ENCODE data around the gene NUDT6. TPM values are rescaled to one million over a fixed set of nuclear protein-coding genes. Genes with fewer than 3 reads are reported as not detected.

The NUDT6 gene
- total RNA-seq, 2 donors from 2014 or later, result 6.6 to 12.4 TPM

DNA sequence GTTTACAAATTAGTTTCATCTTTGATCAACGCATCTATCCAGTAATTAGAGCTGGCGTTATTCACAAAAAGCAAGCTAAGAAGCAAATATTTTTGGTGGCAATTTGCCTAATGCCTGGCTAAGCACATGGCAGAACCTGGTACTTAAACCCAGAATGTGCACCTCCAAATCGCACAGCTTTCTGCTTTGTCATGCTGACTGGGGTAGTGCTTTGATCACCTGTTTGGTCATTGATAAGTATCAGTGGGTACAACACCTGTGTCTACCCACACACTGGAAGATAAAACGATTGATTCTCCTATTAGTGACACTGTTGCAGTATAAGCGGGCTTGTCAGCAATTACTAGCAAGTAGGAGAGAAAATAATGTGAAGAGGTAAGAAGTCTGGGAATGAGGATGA is 1.9 kb downstream of the NUDT6 start:
- no peak for DNase-seq (ENCODE audit: low spot score)
- H3K4me1 ChIP-seq (replicated peaks), result no peaks in the 10 kb centered on the region
- H3K36me3 ChIP-seq, result no peaks in the 10 kb centered on the region
- WGBS, result 80% methylated on average over 5 of the region's 5 CpGs
- H3K4me3 ChIP-seq, result no peak overlapping the region
- no peak for TF ChIP-seq POLR2A (IDR thresholded peaks at IDR 0.05)
- TF ChIP-seq, protein P1, sequence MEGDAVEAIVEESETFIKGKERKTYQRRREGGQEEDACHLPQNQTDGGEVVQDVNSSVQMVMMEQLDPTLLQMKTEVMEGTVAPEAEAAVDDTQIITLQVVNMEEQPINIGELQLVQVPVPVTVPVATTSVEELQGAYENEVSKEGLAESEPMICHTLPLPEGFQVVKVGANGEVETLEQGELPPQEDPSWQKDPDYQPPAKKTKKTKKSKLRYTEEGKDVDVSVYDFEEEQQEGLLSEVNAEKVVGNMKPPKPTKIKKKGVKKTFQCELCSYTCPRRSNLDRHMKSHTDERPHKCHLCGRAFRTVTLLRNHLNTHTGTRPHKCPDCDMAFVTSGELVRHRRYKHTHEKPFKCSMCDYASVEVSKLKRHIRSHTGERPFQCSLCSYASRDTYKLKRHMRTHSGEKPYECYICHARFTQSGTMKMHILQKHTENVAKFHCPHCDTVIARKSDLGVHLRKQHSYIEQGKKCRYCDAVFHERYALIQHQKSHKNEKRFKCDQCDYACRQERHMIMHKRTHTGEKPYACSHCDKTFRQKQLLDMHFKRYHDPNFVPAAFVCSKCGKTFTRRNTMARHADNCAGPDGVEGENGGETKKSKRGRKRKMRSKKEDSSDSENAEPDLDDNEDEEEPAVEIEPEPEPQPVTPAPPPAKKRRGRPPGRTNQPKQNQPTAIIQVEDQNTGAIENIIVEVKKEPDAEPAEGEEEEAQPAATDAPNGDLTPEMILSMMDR (IDR thresholded peaks at IDR 0.05), result no peak
- TF ChIP-seq POLR2AphosphoS5 (IDR thresholded peaks at IDR 0.05), result no peak
- intact Hi-C loops (cut with DNase I), result loop anchor here (10.0 kb wide), 1 partner anchor 186 kb away; the partner anchor contains the start of gene BBS12
- no peaks in the 10 kb centered on the region for H3K9me3 ChIP-seq
- H3K27ac ChIP-seq, result no peak overlapping the region
- H3K27me3 ChIP-seq (replicated peaks; ENCODE audit: insufficient read depth), result no peaks in the 10 kb centered on the region

DNA sequence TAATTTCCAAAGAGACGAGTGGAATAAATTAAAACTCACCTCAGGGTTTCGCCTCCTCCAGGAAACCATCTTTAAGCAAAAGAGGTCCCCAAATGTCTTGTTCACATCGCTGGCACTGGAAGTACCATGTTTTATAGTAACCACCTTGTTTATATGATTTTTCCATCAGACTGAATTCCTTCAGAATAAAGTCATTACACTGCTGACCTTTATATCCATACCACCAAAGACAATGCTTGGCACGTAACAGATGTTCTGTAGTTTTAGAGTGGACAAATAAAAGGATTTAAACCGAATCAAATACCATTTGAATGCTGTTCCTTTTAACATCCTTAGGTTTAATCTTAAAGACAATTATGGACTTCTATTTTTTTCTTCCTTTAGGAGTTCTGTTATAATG is 4.7 kb downstream of the NUDT6 start:
- intact Hi-C loops (cut with DNase I), result no loop called here
- no peak overlapping the region for H3K4me3 ChIP-seq
- no peak for TF ChIP-seq POLR2AphosphoS5 (IDR thresholded peaks at IDR 0.05)
- TF ChIP-seq, protein P1 (IDR thresholded peaks at IDR 0.05), result no peak
- no peak for TF ChIP-seq POLR2A (IDR thresholded peaks at IDR 0.05)
- no peak overlapping the region for H3K27ac ChIP-seq
- H3K36me3 ChIP-seq, result no peaks in the 10 kb centered on the region
- H3K27me3 ChIP-seq (replicated peaks; ENCODE audit: insufficient read depth), result no peaks in the 10 kb centered on the region
- WGBS, result 94% methylated on average over 5 of the region's 5 CpGs
- no peaks in the 10 kb centered on the region for H3K9me3 ChIP-seq
- H3K4me1 ChIP-seq (replicated peaks), result no peaks in the 10 kb centered on the region
- DNase-seq (ENCODE audit: low spot score), result no peak

DNA sequence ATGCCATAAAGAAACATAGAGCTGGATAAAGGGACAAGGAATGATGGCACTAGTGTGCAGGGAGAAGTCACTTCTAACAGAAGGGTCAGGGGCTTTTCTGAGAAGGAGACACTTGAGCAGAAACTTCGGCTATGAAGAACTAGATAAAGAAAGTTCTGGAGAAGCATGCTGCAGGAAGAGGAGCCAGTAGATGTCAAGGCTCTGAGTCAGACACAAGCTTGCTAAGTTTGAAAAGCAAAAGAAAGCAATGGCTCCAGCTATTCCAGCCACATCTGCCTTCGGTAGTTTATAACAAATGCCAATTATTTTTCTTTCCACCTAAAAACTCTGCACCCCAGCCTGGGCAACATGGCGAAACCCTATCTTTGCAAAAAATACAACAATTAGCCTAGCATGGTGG is 7.5 kb downstream of the NUDT6 start:
- Histone ChIP-seq H3K9me3 (no peaks in the 10 kb centered on the region), H3K4me1 (replicated peaks) (no peaks in the 10 kb centered on the region), H3K4me3 (no peak overlapping the region), H3K36me3 (no peaks in the 10 kb centered on the region), H3K27ac (no peak overlapping the region), H3K27me3 (replicated peaks; ENCODE audit: insufficient read depth) (no peaks in the 10 kb centered on the region)
- DNase-seq (ENCODE audit: low spot score), result no peak
- TF ChIP-seq, protein P1 (IDR thresholded peaks at IDR 0.05), result no peak
- TF ChIP-seq POLR2A (IDR thresholded peaks at IDR 0.05) (no peak), POLR2AphosphoS5 (IDR thresholded peaks at IDR 0.05) (no peak)
- intact Hi-C loops (cut with DNase I), result loop anchor here (5.0 kb wide), 1 partner anchor 158 kb away; no protein-coding TSS in a partner anchor
- 76% methylated on average over 3 of the region's 3 CpGs for WGBS

DNA sequence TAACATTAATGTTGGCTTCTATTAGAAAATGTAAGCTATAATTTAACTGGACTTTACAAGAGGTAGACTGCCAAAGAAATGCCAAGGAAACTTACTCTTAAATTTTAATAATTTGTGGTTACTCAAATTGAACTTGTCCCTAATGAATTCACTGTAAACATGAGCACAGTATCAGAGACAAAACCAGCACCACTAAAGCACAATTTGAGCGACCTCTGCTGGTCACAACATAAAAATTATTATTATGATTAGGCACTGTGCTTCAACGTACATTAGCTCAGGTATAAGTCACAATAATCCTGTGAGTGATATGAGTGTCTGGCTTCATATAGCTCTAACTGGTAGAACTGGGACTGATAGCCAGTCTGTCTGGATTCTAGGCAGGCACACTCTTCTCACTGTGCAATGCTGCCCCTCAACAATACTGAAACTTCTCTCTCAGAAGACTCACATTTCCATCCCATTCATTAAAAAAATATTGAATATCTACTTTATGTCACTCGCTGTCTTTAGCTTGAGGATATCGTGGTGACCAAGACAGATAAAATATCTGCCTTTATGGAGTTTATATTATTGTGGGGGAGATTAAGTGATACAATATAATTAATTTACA is 8.0 kb downstream of the NUDT6 start:
- intact Hi-C loops (cut with DNase I), result loop anchor here (5.0 kb wide), 1 partner anchor 157 kb away; no protein-coding TSS in a partner anchor
- 47% methylated on average over 4 of the region's 4 CpGs for WGBS
- Histone ChIP-seq H3K4me3 (no peak overlapping the region), H3K27ac (no peak overlapping the region), H3K36me3 (no peaks in the 10 kb centered on the region), H3K9me3 (no peaks in the 10 kb centered on the region), H3K4me1 (replicated peaks) (no peaks in the 10 kb centered on the region), H3K27me3 (replicated peaks; ENCODE audit: insufficient read depth) (no peaks in the 10 kb centered on the region)
- TF ChIP-seq, protein P1 (IDR thresholded peaks at IDR 0.05), result peak; percentile 10 to 70 (median 36)
- TF ChIP-seq POLR2A (IDR thresholded peaks at IDR 0.05) (no peak), POLR2AphosphoS5 (IDR thresholded peaks at IDR 0.05) (no peak)
- no peak for DNase-seq (ENCODE audit: low spot score)
